HepG2 (cell line): ENCODE measurements around the gene MTRFR. TPM values are rescaled to one million over a fixed set of nuclear protein-coding genes. Genes with fewer than 3 reads are reported as not detected.

Experiments
- ATM ChIP-seq: fragments of 450-650 bp; IDR thresholded peaks from 2 replicates; pipeline ENCODE4 v1.7.1; 2017; ENCODE audit warnings: mild to moderate bottlenecking, borderline replicate concordance
- CBFB ChIP-seq: sonication (generic); formaldehyde crosslinking; IDR thresholded peaks from 2 replicates; pipeline ENCODE4 v1.4.0; 2020; ENCODE audit warnings: missing genetic modification reagents
- CHCHD3 ChIP-seq: sonication (generic); formaldehyde crosslinking; IDR thresholded peaks from 2 replicates; pipeline ENCODE4 v1.8.0; 2022; ENCODE audit warnings: mild to moderate bottlenecking, missing genetic modification reagents, moderate library complexity
- CREBL2 ChIP-seq: sonication (generic); formaldehyde crosslinking; IDR thresholded peaks from 2 replicates; pipeline ENCODE4 v1.8.1; 2023; ENCODE audit warnings: missing genetic modification reagents, mild to moderate bottlenecking, borderline replicate concordance
- ELF3 ChIP-seq: IDR thresholded peaks from 2 replicates; pipeline ENCODE4 v1.6.1; 2016; ENCODE audit warnings: missing genetic modification reagents, missing compliant biosample characterization
- FOXO1 ChIP-seq: sonication (generic); formaldehyde crosslinking; IDR thresholded peaks from 2 replicates; pipeline ENCODE4 v1.4.0; 2020; ENCODE audit warnings: missing genetic modification reagents
- GABPA ChIP-seq, 2 experiments: IDR thresholded peaks; 2 replicates each; pipeline ENCODE4 v1.6.1; 2011 to 2016; ENCODE audit warnings: low read depth in 2 of 2, low read length in 1 of 2, missing biosample characterization in 1 of 2, missing genetic modification characterization in 1 of 2
- KAT2B ChIP-seq: fragments of 150-350 bp; IDR thresholded peaks from 2 replicates; pipeline ENCODE4 v1.6.1; 2014; ENCODE audit warnings: low read depth, low read length, borderline replicate concordance
- MAX ChIP-seq: IDR thresholded peaks from 2 replicates; pipeline ENCODE4 v1.6.1; 2012; ENCODE audit warnings: inconsistent platforms
- MNT ChIP-seq: fragments of 450-650 bp; IDR thresholded peaks from 2 replicates; pipeline ENCODE4 v1.6.1; 2016
- REL ChIP-seq: sonication (generic); formaldehyde crosslinking; conservative IDR thresholded peaks from 2 replicates; pipeline ENCODE4 v1.8.0; 2022; ENCODE audit warnings: mild to moderate bottlenecking, missing genetic modification reagents, moderate library complexity
- RFXAP ChIP-seq: sonication (generic); formaldehyde crosslinking; IDR thresholded peaks from 2 replicates; pipeline ENCODE4 v1.4.0; 2020; ENCODE audit warnings: missing genetic modification reagents, borderline replicate concordance
- THAP8 ChIP-seq: sonication (generic); formaldehyde crosslinking; IDR thresholded peaks from 2 replicates; pipeline ENCODE4 v1.5.1; 2020; ENCODE audit warnings: missing genetic modification reagents, mild to moderate bottlenecking, borderline replicate concordance
- U2AF1 ChIP-seq: fragments of 200-400 bp; formaldehyde crosslinking; optimal IDR thresholded peaks from 2 replicates; pipeline ENCODE3; 2017; ENCODE audit warnings: mild to moderate bottlenecking, low read depth, low read length
- ZHX1 ChIP-seq: sonication (generic); formaldehyde crosslinking; IDR thresholded peaks from 2 replicates; pipeline ENCODE4 v1.8.1; 2022; ENCODE audit warnings: low read depth, mild to moderate bottlenecking, missing genetic modification reagents
- ZNF280D ChIP-seq: sonication (generic); formaldehyde crosslinking; IDR thresholded peaks from 2 replicates; pipeline ENCODE4 v1.5.1; 2020; ENCODE audit warnings: mild to moderate bottlenecking, missing genetic modification reagents
- ZNF282 ChIP-seq: fragments of 450-650 bp; IDR thresholded peaks from 2 replicates; pipeline ENCODE4 v1.6.1; 2018; ENCODE audit not compliant: partially characterized antibody
- ZNF766 ChIP-seq: sonication (generic); formaldehyde crosslinking; IDR thresholded peaks from 2 replicates; pipeline ENCODE4 v1.5.0; 2020; ENCODE audit warnings: missing genetic modification reagents, borderline replicate concordance
- ZNF773 ChIP-seq: sonication (generic); formaldehyde crosslinking; IDR thresholded peaks from 2 replicates; pipeline ENCODE4 v1.4.0; 2020; ENCODE audit warnings: missing genetic modification reagents, borderline replicate concordance
- ZNF83 ChIP-seq: sonication (generic); formaldehyde crosslinking; IDR thresholded peaks from 2 replicates; pipeline ENCODE4 v1.4.0; 2020; ENCODE audit warnings: missing genetic modification reagents, mild to moderate bottlenecking, borderline replicate concordance
- ZNF878 ChIP-seq: sonication (generic); formaldehyde crosslinking; IDR thresholded peaks from 2 replicates; pipeline ENCODE4 v1.8.1; 2023; ENCODE audit warnings: mild to moderate bottlenecking, missing genetic modification reagents, moderate library complexity
- polyA plus RNA-seq, 8 experiments: library from polyadenylated mRNA; depleted of rRNA in 3 of 8; stranded (reverse) in 7 of 8; unstranded in 1 of 8; fragments of >200 nt; fragmentation: Illumina TruSeq in 4 of 8; extraction: Trizol in 4 of 8; gene quantifications; 2 replicates each; pipeline versions ENCODE4 v1.2.1 to v1.2.3, GENCODE V29; 2011 to 2016; ENCODE audit warnings: low read depth in 4 of 8, missing spikeins in 1 of 8, mixed read lengths in 1 of 8; ENCODE audit not compliant: insufficient read depth in 1 of 8
- total RNA-seq, 5 experiments: library from RNA; depleted of rRNA; stranded (reverse); fragments of >200 nt; fragmentation: Illumina TruSeq; extraction: Trizol; gene quantifications; 2 replicates each; pipeline ENCODE4 v1.2.3, GENCODE V29; 2016; ENCODE audit warnings: low read depth in 1 of 5

Gene MTRFR
- total and polyA plus RNA-seq, 2 of the 13 experiments (the other 11 are each of a cell fraction or from before 2014, with no cell fraction given) = 7.1 to 9.9 TPM

GRCh38 chr12:123233505-123234308 is 471 bp downstream of the MTRFR start (continued):
- TF ChIP-seq THAP8 (CRISPR knock-in tag) (0 out of 2 replicates have a peak, but pooled peaks have one; percentile 33), ZNF83 (CRISPR knock-in tag) (0 out of 2 replicates have a peak, but pooled peaks have one; percentile 53), MAX (no peak), ELF3 (CRISPR knock-in tag) (no peak), RFXAP (CRISPR knock-in tag) (no peak), REL (CRISPR knock-in tag) (no peak), ZNF280D (0 out of 2 replicates have a peak, but pooled peaks have one; percentile 2), U2AF1 (no peak), MNT (no peak), CHCHD3 (CRISPR knock-in tag) (no peak), ZNF766 (no peak), ZNF773 (CRISPR knock-in tag) (peak; percentile 50; the same call in 1 of the 2 replicates), CBFB (CRISPR knock-in tag) (no peak), ZNF878 (CRISPR knock-in tag) (no peak), GABPA (IDR thresholded peaks at IDR 0.05; ENCODE audit: low read depth, low read length) (no peak), GABPA (CRISPR knock-in tag; IDR thresholded peaks at IDR 0.05; ENCODE audit: low read depth) (no peak), CREBL2 (CRISPR knock-in tag) (no peak), KAT2B (no peak), ZHX1 (CRISPR knock-in tag) (no peak), ZNF282 (no peak), FOXO1 (CRISPR knock-in tag) (no peak), ATM (no peak)
